ENCODE results near the gene NEXMIF.

- TF ChIP-seq CTCF (IDR thresholded peaks at IDR 0.05): no peak
- no peak for TF ChIP-seq POLR2A (IDR thresholded peaks at IDR 0.05)
Observed at GRCh38 chrX:74835566-74835965, 89.7 kb downstream of the NEXMIF start.
